Lung (tissue), 12 donors: Measurements from ENCODE around the gene GLB1L2. TPM values are rescaled to one million over a fixed set of nuclear protein-coding genes. Genes with fewer than 3 reads are reported as not detected.

ENCODE experiments used
- ATAC-seq: fragments of 200-7000 bp; cut with Tn5 transposase; one replicate; pipeline ENCODE4 v1.9.1; 2020; ENCODE audit warnings: moderate number of reproducible peaks; ENCODE audit not compliant: insufficient read depth, low FRiP score
- DNase-seq, 3 donors: peaks; one replicate each; pipeline ENCODE4 v3.0.0-alpha.2; 2013 to 2017
- H3K27ac ChIP-seq, 2 donors: one replicate each; pipeline ENCODE4 v1.5.1; 2013; ENCODE audit warnings: mild to moderate bottlenecking in 2 of 2, moderate library complexity in 2 of 2, control low read depth in 1 of 2, inconsistent platforms in 1 of 2, low read depth in 1 of 2, low read length in 1 of 2
- H3K27me3 ChIP-seq, 3 donors: one replicate each; pipeline ENCODE4 v1.5.1; 2013; ENCODE audit warnings: low read length in 2 of 3; ENCODE audit not compliant: control insufficient read depth in 3 of 3, insufficient read depth in 3 of 3
- H3K36me3 ChIP-seq, 4 donors: one replicate each; pipeline ENCODE4 v1.5.1; 2013; ENCODE audit warnings: low read length in 4 of 4, mild to moderate bottlenecking in 1 of 4, moderate library complexity in 1 of 4; ENCODE audit not compliant: control insufficient read depth in 4 of 4, insufficient read depth in 4 of 4
- H3K4me1 ChIP-seq, 5 donors: one replicate each; pipeline ENCODE4 v1.5.1; 2013; ENCODE audit warnings: low read length in 5 of 5, mild to moderate bottlenecking in 2 of 5, moderate library complexity in 1 of 5; ENCODE audit not compliant: control insufficient read depth in 5 of 5, insufficient read depth in 5 of 5
- H3K4me3 ChIP-seq: one replicate; pipeline ENCODE4 v1.5.1; 2013; ENCODE audit warnings: mild to moderate bottlenecking, control low read depth, moderate library complexity
- H3K9ac ChIP-seq, 2 donors: one replicate each; pipeline ENCODE4 v1.5.1; 2013; ENCODE audit warnings: low read length in 2 of 2, control low read depth in 1 of 2; ENCODE audit not compliant: insufficient read depth in 1 of 2
- H3K9me3 ChIP-seq, 4 donors: one replicate each; pipeline ENCODE4 v1.5.1; 2013; ENCODE audit warnings: low read length in 3 of 4, mild to moderate bottlenecking in 1 of 4, moderate library complexity in 1 of 4; ENCODE audit not compliant: control insufficient read depth in 4 of 4, insufficient read depth in 3 of 4
- CTCF ChIP-seq: IDR thresholded peaks from 2 replicates; pipeline ENCODE4 v1.5.1; 2012; ENCODE audit warnings: mild to moderate bottlenecking; ENCODE audit errors: control extremely low read depth, extremely low read depth
- WGBS, 2 donors: extraction: QIAGEN DNeasy Blood & Tissue Kit; methylation state at CpG; one replicate each; pipeline ENCODE4 v1.1.7; 2013; 5-methylcytosine and 5-hydroxymethylcytosine counted together
- polyA plus RNA-seq, 2 donors: library from polyadenylated mRNA; stranded (reverse); fragments of 200-250 nt; gene quantifications; one replicate each; pipeline ENCODE4 v1.2.1, GENCODE V29; 2013
- total RNA-seq, 2 donors: library from RNA; depleted of rRNA in 1 of 2; stranded (reverse); fragments of >200 nt in 1 of 2; gene quantifications; one replicate each; pipeline ENCODE4 v1.2.1, GENCODE V29; 2014 to 2021
- donor health status: control.
- donor health status: control.
- donor health status: Bipolar disorder and iron deficiency.
- donor health status: healthy.
- donor health status: DM: yes; HTN: yes; CAD: no.

GLB1L2 gene
- total and polyA plus RNA-seq, 4 donors = 7.1 to 13.6 (median 9.3) TPM

- DNase-seq (no peak), ATAC-seq (no peak)
- Histone ChIP-seq H3K4me1 (peaks cover 0 to 14% (median 5%) of the 10 kb centered on the region in 5 donors), H3K9ac (no peak overlapping the region), H3K4me3 (no peak overlapping the region), H3K27me3 (peaks cover 0 to 3% (median 0%) of the 10 kb centered on the region in 3 donors), H3K36me3 (no peaks in the 10 kb centered on the region), H3K9me3 (peaks cover 0 to 6% (median 0%) of the 10 kb centered on the region in 4 donors), H3K27ac (no peak overlapping the region)
- TF ChIP-seq CTCF = no peak
- WGBS, 2 donors = 91 to 96% methylated on average over 74 to 78 of the region's 78 CpGs
Observed at GRCh38 chr11:134383576-134384221, 51.9 kb downstream of the GLB1L2 start.

- peaks cover 0 to 7% (median 0%) of the 10 kb centered on the region in 4 donors for H3K9me3 ChIP-seq
- peaks cover 0 to 14% (median 5%) of the 10 kb centered on the region in 5 donors for H3K4me1 ChIP-seq
- WGBS, 2 donors = 66 to 76% methylated on average over 14 of the region's 14 CpGs
- peaks cover 0 to 3% (median 0%) of the 10 kb centered on the region in 3 donors for H3K27me3 ChIP-seq
- H3K36me3 ChIP-seq = no peaks in the 10 kb centered on the region
- TF ChIP-seq CTCF = no peak
- no peak overlapping the region for H3K4me3 ChIP-seq
- no peak overlapping the region for H3K27ac ChIP-seq
- ATAC-seq = no peak
- no peak for DNase-seq
- no peak overlapping the region for H3K9ac ChIP-seq
Observed at GRCh38 chr11:134384406-134384805, 52.6 kb downstream of the GLB1L2 start.

GRCh38 chr11:134385171-134385570 lies 53.4 kb downstream of the GLB1L2 start:
- H3K9ac ChIP-seq = no peak overlapping the region
- TF ChIP-seq CTCF = no peak
- no peak overlapping the region for H3K27ac ChIP-seq
- no peak overlapping the region for H3K4me3 ChIP-seq
- DNase-seq (no peak), ATAC-seq (no peak)
- 86 to 91% methylated on average over 15 of the region's 15 CpGs for WGBS, 2 donors
- H3K27me3 ChIP-seq = peaks cover 0 to 3% (median 0%) of the 10 kb centered on the region in 3 donors
- peaks cover 0 to 14% (median 5%) of the 10 kb centered on the region in 5 donors for H3K4me1 ChIP-seq
- H3K9me3 ChIP-seq = peaks cover 0 to 7% (median 0%) of the 10 kb centered on the region in 4 donors
- no peaks in the 10 kb centered on the region for H3K36me3 ChIP-seq
